ENCODE data around the gene PLCH2.

Gene PLCH2

GRCh38 chr1:2503554-2504224 is 27.6 kb downstream of the PLCH2 start:
- Histone ChIP-seq H3K36me3 (ENCODE audit: control insufficient read depth, insufficient read depth, low read length) (peaks cover 5% of the 10 kb centered on the region), H3K4me3 (replicated peaks; ENCODE audit: low read depth, low read length) (no peak overlapping the region), H3K27me3 (replicated peaks; ENCODE audit: control insufficient read depth, insufficient read depth, low read length) (no peaks in the 10 kb centered on the region)
- no peak for DNase-seq (ENCODE audit: extremely low read depth, insufficient read length)
- no peak for TF ChIP-seq CTCF (IDR thresholded peaks at IDR 0.05; ENCODE audit: insufficient read depth, low read length, poor library complexity, severe bottlenecking)

DNA sequence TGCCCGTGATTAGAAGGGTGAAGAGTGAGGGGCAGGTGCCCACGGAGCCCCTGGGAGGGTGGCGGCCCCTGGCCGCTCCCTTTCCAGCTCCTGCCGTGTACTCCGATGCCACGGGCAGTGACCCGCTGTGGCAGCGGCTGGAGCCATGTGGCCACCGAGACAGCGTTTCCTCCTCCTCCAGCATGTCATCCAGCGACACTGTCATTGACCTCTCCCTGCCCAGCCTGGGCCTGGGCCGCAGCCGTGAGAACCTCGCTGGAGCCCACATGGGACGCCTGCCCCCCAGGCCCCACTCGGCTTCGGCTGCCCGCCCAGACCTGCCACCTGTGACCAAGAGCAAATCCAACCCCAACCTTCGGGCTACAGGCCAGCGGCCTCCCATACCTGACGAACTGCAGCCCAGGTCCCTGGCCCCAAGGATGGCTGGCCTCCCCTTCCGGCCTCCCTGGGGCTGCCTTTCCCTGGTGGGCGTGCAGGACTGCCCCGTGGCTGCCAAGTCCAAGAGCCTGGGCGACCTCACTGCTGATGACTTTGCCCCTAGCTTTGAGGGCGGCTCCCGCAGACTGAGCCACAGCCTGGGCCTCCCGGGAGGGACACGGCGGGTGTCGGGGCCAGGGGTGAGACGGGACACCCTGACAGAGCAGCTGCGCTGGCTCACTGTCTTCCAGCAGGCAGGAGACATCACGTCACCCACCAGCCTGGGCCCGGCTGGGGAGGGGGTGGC is 28.3 kb downstream of the PLCH2 start:
- Histone ChIP-seq H3K27me3 (replicated peaks; ENCODE audit: control insufficient read depth, insufficient read depth, low read length) (no peaks in the 10 kb centered on the region), H3K36me3 (ENCODE audit: control insufficient read depth, insufficient read depth, low read length) (peaks cover 5% of the 10 kb centered on the region), H3K4me3 (replicated peaks; ENCODE audit: low read depth, low read length) (no peak overlapping the region)
- no peak for TF ChIP-seq CTCF (IDR thresholded peaks at IDR 0.05; ENCODE audit: insufficient read depth, low read length, poor library complexity, severe bottlenecking)
- no peak for DNase-seq (ENCODE audit: extremely low read depth, insufficient read length)

DNA sequence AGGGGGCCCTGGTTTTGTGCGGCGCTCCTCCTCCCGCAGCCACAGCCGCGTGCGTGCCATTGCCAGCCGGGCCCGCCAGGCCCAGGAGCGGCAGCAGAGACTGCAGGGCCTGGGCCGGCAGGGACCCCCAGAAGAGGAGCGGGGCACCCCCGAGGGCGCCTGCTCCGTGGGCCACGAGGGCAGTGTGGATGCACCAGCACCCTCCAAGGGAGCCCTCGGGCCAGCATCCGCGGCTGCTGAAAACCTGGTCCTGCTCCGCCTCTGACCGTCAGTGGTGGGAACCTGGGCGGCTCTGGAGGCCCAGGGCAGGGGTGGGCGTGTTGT is 28.8 kb downstream of the PLCH2 start:
- DNase-seq (ENCODE audit: extremely low read depth, insufficient read length) = no peak
- Histone ChIP-seq H3K27me3 (replicated peaks; ENCODE audit: control insufficient read depth, insufficient read depth, low read length) (no peaks in the 10 kb centered on the region), H3K36me3 (ENCODE audit: control insufficient read depth, insufficient read depth, low read length) (peaks cover 8% of the 10 kb centered on the region), H3K4me3 (replicated peaks; ENCODE audit: low read depth, low read length) (no peak overlapping the region)
- TF ChIP-seq CTCF (IDR thresholded peaks at IDR 0.05; ENCODE audit: insufficient read depth, low read length, poor library complexity, severe bottlenecking) = no peak

GRCh38 chr1:2505461-2505994 is 29.4 kb downstream of the PLCH2 start:
- no peak overlapping the region for H3K4me3 ChIP-seq (replicated peaks; ENCODE audit: low read depth, low read length)
- TF ChIP-seq CTCF (IDR thresholded peaks at IDR 0.05; ENCODE audit: insufficient read depth, low read length, poor library complexity, severe bottlenecking) = no peak
- no peak for DNase-seq (ENCODE audit: extremely low read depth, insufficient read length)

GRCh38 chr1:2506007-2506860 is 30.1 kb downstream of the PLCH2 start:
- no peak for DNase-seq (ENCODE audit: extremely low read depth, insufficient read length)

More at GRCh38 chr1:2505461-2505994, 29.4 kb downstream of the PLCH2 start:
- Histone ChIP-seq H3K36me3 (ENCODE audit: control insufficient read depth, insufficient read depth, low read length) (peaks cover 13% of the 10 kb centered on the region), H3K27me3 (replicated peaks; ENCODE audit: control insufficient read depth, insufficient read depth, low read length) (no peaks in the 10 kb centered on the region)

More at GRCh38 chr1:2506007-2506860, 30.1 kb downstream of the PLCH2 start:
- no peak overlapping the region for H3K4me3 ChIP-seq (replicated peaks; ENCODE audit: low read depth, low read length)
- no peaks in the 10 kb centered on the region for H3K27me3 ChIP-seq (replicated peaks; ENCODE audit: control insufficient read depth, insufficient read depth, low read length)
- peaks cover 18% of the 10 kb centered on the region for H3K36me3 ChIP-seq (ENCODE audit: control insufficient read depth, insufficient read depth, low read length)
- TF ChIP-seq CTCF (IDR thresholded peaks at IDR 0.05; ENCODE audit: insufficient read depth, low read length, poor library complexity, severe bottlenecking) = no peak
